K562 (cell line): ENCODE measurements around the gene ZNF502. TPM values are rescaled to one million over a fixed set of nuclear protein-coding genes. Genes with fewer than 3 reads are reported as not detected.

ENCODE experiments used
- ATF7 ChIP-seq: fragments of 450-650 bp; IDR thresholded peaks from 2 replicates; pipeline ENCODE4 v1.7.1; 2014; ENCODE audit warnings: mild to moderate bottlenecking, moderate library complexity
- CEBPB ChIP-seq: fragments of 450-650 bp; IDR thresholded peaks from 2 replicates; pipeline ENCODE4 v1.6.1; 2016; ENCODE audit warnings: missing genetic modification characterization, missing compliant biosample characterization
- CHD4 ChIP-seq: fragments of 200-600 bp; sonication (generic); IDR thresholded peaks from 3 replicates; pipeline ENCODE4 v1.6.1; 2012; ENCODE audit warnings: low read depth, mild to moderate bottlenecking, mixed read lengths, low read length, inconsistent platforms; ENCODE audit not compliant: insufficient read depth, insufficient replicate concordance, poor library complexity, severe bottlenecking
- IRF1 ChIP-seq: sonication (generic); formaldehyde crosslinking; IDR thresholded peaks from 2 replicates; pipeline ENCODE4 v1.8.0; 2022; ENCODE audit warnings: missing genetic modification reagents, mild to moderate bottlenecking, borderline replicate concordance
- MTA1 ChIP-seq: fragments of 450-650 bp; IDR thresholded peaks from 2 replicates; pipeline ENCODE4 v1.6.1; 2017; ENCODE audit warnings: borderline replicate concordance
- NFIC ChIP-seq: fragments of 450-650 bp; IDR thresholded peaks from 2 replicates; pipeline ENCODE4 v1.6.1; 2017; ENCODE audit warnings: mild to moderate bottlenecking, inconsistent platforms
- NRF1 ChIP-seq, 2 experiments: fragments of 450-650 bp; IDR thresholded peaks in 1 of 2; conservative IDR thresholded peaks in 1 of 2; 2 replicates each; pipeline ENCODE4 v1.6.1; 2014; ENCODE audit warnings: mild to moderate bottlenecking in 2 of 2
- RBFOX2 ChIP-seq: fragments of 200-400 bp; formaldehyde crosslinking; IDR thresholded peaks from 2 replicates; pipeline ENCODE4 v1.6.1; 2017; ENCODE audit warnings: low read depth, mild to moderate bottlenecking, low read length, moderate library complexity
- SIN3B ChIP-seq: fragments of 450-650 bp; IDR thresholded peaks from 2 replicates; pipeline ENCODE4 v1.6.1; 2017; ENCODE audit warnings: low read depth, mild to moderate bottlenecking, moderate library complexity
- SIX5 ChIP-seq, 2 experiments: IDR thresholded peaks; 2 replicates each; pipeline ENCODE4 v1.6.1; 2011; ENCODE audit warnings: low read length in 2 of 2, borderline replicate concordance in 1 of 2, low read depth in 1 of 2, mild to moderate bottlenecking in 1 of 2, moderate library complexity in 1 of 2; ENCODE audit not compliant: insufficient read depth in 1 of 2
- SP2 ChIP-seq: IDR thresholded peaks from 2 replicates; pipeline ENCODE4 v1.6.1; 2011; ENCODE audit warnings: mild to moderate bottlenecking, low read depth, low read length, moderate library complexity; ENCODE audit not compliant: poor library complexity, severe bottlenecking; ENCODE audit errors: extremely low read depth
- TBL1XR1 ChIP-seq, 2 experiments: IDR thresholded peaks; 2 replicates each; pipeline ENCODE4 v1.6.1; 2012; ENCODE audit warnings: improper control_type of control experiment in 2 of 2, low read length in 2 of 2, mild to moderate bottlenecking in 1 of 2
- TRIM24 ChIP-seq, 2 experiments: fragments of 450-650 bp; IDR thresholded peaks; 2 replicates each; pipeline ENCODE4 v1.6.1; 2016
- ZBTB1 ChIP-seq: sonication (generic); formaldehyde crosslinking; IDR thresholded peaks from 2 replicates; pipeline ENCODE4 v1.8.1; 2023; ENCODE audit warnings: missing genetic modification reagents, low read depth, mild to moderate bottlenecking, borderline replicate concordance
- ZFPM2 ChIP-seq: fragments of 250-450 bp; sonication (Bioruptor Pico); IDR thresholded peaks from 2 replicates; pipeline ENCODE4 v1.5.1; 2022; ENCODE audit warnings: mild to moderate bottlenecking
- ZNF24 ChIP-seq: fragments of 450-650 bp; IDR thresholded peaks from 2 replicates; pipeline ENCODE4 v1.6.1; 2016
- ZNF586 ChIP-seq: fragments of 450-650 bp; formaldehyde crosslinking; conservative IDR thresholded peaks from 2 replicates; pipeline ENCODE4 v1.4.0; 2020; ENCODE audit warnings: mild to moderate bottlenecking, moderate library complexity
- polyA plus RNA-seq, 8 experiments: library from polyadenylated mRNA; depleted of rRNA in 4 of 8; stranded (reverse) in 5 of 8; unstranded in 3 of 8; fragments of >200 nt; fragmentation: Nextera tagmentation in 2 of 8; fragmentation: Illumina TruSeq in 1 of 8; extraction: Ambion mirVana in 2 of 8; extraction: Trizol in 1 of 8; gene quantifications; 2 replicates each; pipeline versions ENCODE4 v1.2.1 to v1.2.3, GENCODE V29; 2011 to 2014; ENCODE audit warnings: inconsistent platforms in 1 of 8, missing spikeins in 1 of 8
- total RNA-seq, 7 experiments: library from RNA; depleted of rRNA in 6 of 7; stranded (reverse); fragments of >200 nt in 6 of 7; fragmentation: Illumina TruSeq in 2 of 7; extraction: Trizol in 2 of 7; gene quantifications; 2 replicates each; pipeline versions ENCODE4 v1.2.1 to v1.2.3, GENCODE V29; 2011 to 2021; ENCODE audit warnings: low replicate concordance in 1 of 7
- TF ChIP-seq, protein P1 (sequence below): sonication (generic); formaldehyde crosslinking; IDR thresholded peaks from 2 replicates; pipeline ENCODE4 v1.9.0; 2022; ENCODE audit warnings: mild to moderate bottlenecking, missing genetic modification reagents
- TF ChIP-seq, protein P2 (sequence below): fragments of 250-450 bp; sonication (Bioruptor Pico); IDR thresholded peaks from 2 replicates; pipeline ENCODE4 v1.4.0; 2020
- TF ChIP-seq, protein P3 (sequence below): fragments of 450-650 bp; IDR thresholded peaks from one replicate; pipeline ENCODE4 v1.6.1; 2018; ENCODE audit warnings: mild to moderate bottlenecking, moderate library complexity; ENCODE audit not compliant: partially characterized antibody
- TF ChIP-seq, protein P4 (sequence below), 3 experiments: fragments of 200-800 bp in 1 of 3; fragments of 250-450 bp in 1 of 3; fragments of 450-650 bp in 1 of 3; sonication (Bioruptor Pico) in 1 of 3; sonication (Bioruptor generic) in 1 of 3; formaldehyde crosslinking in 1 of 3; IDR thresholded peaks; 2 replicates each; pipeline versions ENCODE4 v1.6.1 to v1.8.0; 2016 to 2022; ENCODE audit warnings: mild to moderate bottlenecking in 2 of 3, missing genetic modification characterization in 2 of 3, missing compliant biosample characterization in 1 of 3, moderate library complexity in 1 of 3

The ZNF502 gene
- total and polyA plus RNA-seq, 9 of the 15 experiments (the other 6 are each of a cell fraction or from before 2014, with no cell fraction given) = 0.38 to 0.98 (median 0.67) TPM

DNA sequence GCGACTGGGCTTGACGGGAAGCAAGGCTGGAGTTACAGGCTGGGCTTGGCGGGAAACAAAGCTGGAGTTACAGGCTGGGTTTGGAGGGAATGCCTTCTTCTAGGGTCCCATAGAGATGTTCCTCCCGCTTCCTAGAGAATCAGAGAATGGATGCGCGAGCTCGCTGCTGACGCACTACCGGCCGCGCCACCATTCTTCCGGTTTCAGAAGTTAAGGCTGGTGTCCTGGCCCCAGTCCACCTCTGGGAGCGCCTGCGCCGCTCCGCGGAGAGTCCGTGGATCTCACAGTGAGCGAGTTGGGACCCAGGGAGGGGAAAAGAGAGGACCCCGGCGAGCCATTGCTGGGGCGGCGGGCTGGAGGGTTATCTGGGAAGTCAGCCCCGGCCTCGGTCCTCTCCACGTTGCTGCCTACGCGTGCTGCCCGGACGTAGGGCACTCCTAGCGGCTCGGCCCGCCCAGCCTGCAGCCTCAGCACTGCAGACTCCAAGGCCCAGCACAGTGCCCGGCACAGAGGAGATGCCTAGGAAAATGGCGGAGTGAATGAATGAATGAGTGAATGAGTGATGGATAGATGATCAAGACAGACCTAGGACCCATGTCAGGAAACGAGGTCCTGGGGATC, at the start of gene ZNF502 (continued):
- TF ChIP-seq NFIC (peak; percentile 55), SIX5 (IDR thresholded peaks at IDR 0.05; ENCODE audit: borderline replicate concordance in 1 of 2, insufficient read depth in 1 of 2, low read depth in 1 of 2, low read length in 2 of 2) (no peak; a peak in 1 of 4 replicates), ATF7 (0 out of 2 replicates have a peak, but pooled peaks have one; percentile 17), ZNF586 (CRISPR knock-in tag) (no peak), IRF1 (CRISPR knock-in tag) (no peak), ZFPM2 (CRISPR knock-in tag) (no peak), CEBPB (tag) (no peak), ZNF24 (peak; percentile 88), CHD4 (no peak), ZBTB1 (CRISPR knock-in tag) (no peak), SIN3B (0 out of 2 replicates have a peak, but pooled peaks have one; percentile 14), SP2 (peak; percentile 73), TRIM24 (IDR thresholded peaks at IDR 0.05) (no peak), TBL1XR1 (IDR thresholded peaks at IDR 0.05; ENCODE audit: low read length in 2 of 2) (peak; percentile 34 to 85; a peak in 2 of 4 replicates), RBFOX2 (peak; percentile 65), MTA1 (peak; percentile 90), NRF1 (conservative IDR thresholded peaks at IDR 0.05 in 1 of 2, IDR thresholded peaks at IDR 0.05 in 1 of 2) (peak; percentile 83 to 85)
- TF ChIP-seq, protein P1, sequence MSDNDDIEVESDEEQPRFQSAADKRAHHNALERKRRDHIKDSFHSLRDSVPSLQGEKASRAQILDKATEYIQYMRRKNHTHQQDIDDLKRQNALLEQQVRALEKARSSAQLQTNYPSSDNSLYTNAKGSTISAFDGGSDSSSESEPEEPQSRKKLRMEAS (CRISPR knock-in tag) = no peak
- TF ChIP-seq, protein P2, sequence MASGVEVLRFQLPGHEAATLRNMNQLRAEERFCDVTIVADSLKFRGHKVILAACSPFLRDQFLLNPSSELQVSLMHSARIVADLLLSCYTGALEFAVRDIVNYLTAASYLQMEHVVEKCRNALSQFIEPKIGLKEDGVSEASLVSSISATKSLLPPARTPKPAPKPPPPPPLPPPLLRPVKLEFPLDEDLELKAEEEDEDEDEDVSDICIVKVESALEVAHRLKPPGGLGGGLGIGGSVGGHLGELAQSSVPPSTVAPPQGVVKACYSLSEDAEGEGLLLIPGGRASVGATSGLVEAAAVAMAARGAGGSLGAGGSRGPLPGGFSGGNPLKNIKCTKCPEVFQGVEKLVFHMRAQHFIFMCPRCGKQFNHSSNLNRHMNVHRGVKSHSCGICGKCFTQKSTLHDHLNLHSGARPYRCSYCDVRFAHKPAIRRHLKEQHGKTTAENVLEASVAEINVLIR = peak; percentile 84
- TF ChIP-seq, protein P3, sequence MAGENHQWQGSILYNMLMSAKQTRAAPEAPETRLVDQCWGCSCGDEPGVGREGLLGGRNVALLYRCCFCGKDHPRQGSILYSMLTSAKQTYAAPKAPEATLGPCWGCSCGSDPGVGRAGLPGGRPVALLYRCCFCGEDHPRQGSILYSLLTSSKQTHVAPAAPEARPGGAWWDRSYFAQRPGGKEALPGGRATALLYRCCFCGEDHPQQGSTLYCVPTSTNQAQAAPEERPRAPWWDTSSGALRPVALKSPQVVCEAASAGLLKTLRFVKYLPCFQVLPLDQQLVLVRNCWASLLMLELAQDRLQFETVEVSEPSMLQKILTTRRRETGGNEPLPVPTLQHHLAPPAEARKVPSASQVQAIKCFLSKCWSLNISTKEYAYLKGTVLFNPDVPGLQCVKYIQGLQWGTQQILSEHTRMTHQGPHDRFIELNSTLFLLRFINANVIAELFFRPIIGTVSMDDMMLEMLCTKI = no peak
- TF ChIP-seq, protein P4, sequence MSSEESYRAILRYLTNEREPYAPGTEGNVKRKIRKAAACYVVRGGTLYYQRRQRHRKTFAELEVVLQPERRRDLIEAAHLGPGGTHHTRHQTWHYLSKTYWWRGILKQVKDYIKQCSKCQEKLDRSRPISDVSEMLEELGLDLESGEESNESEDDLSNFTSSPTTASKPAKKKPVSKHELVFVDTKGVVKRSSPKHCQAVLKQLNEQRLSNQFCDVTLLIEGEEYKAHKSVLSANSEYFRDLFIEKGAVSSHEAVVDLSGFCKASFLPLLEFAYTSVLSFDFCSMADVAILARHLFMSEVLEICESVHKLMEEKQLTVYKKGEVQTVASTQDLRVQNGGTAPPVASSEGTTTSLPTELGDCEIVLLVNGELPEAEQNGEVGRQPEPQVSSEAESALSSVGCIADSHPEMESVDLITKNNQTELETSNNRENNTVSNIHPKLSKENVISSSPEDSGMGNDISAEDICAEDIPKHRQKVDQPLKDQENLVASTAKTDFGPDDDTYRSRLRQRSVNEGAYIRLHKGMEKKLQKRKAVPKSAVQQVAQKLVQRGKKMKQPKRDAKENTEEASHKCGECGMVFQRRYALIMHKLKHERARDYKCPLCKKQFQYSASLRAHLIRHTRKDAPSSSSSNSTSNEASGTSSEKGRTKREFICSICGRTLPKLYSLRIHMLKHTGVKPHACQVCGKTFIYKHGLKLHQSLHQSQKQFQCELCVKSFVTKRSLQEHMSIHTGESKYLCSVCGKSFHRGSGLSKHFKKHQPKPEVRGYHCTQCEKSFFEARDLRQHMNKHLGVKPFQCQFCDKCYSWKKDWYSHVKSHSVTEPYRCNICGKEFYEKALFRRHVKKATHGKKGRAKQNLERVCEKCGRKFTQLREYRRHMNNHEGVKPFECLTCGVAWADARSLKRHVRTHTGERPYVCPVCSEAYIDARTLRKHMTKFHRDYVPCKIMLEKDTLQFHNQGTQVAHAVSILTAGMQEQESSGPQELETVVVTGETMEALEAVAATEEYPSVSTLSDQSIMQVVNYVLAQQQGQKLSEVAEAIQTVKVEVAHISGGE (CRISPR knock-in tag; IDR thresholded peaks at IDR 0.05) = peak in 1 of 3 experiments; percentile 25; a peak in 1 of 6 replicates
